ENCODE results near the gene BNIP3.

Gene BNIP3

GRCh38 chr10:132011445-132011844 lies 29.7 kb upstream of the BNIP3 start:
- no peak overlapping the region for H3K27ac ChIP-seq (ENCODE audit: low read depth, low read length)
- H3K9me3 ChIP-seq (ENCODE audit: insufficient read depth, low read length), result no peaks in the 10 kb centered on the region
- H3K36me3 ChIP-seq (ENCODE audit: low read length), result no peaks in the 10 kb centered on the region
- no peak overlapping the region for H3K4me2 ChIP-seq (ENCODE audit: low read depth, low read length, poor library complexity, severe bottlenecking)
- H3K9me2 ChIP-seq (replicated peaks; ENCODE audit: insufficient read depth, low read length), result no peaks in the 10 kb centered on the region
- no peak overlapping the region for H3K4me3 ChIP-seq (ENCODE audit: insufficient read depth, low read length, poor library complexity, severe bottlenecking)
- TF ChIP-seq EZH2phosphoT487 (conservative IDR thresholded peaks at IDR 0.05; ENCODE audit: low read length), result no peak
- no peak for TF ChIP-seq CTCF (IDR thresholded peaks at IDR 0.05; ENCODE audit: insufficient read depth, low read length, poor library complexity, severe bottlenecking)
- no peaks in the 10 kb centered on the region for H3K79me2 ChIP-seq (ENCODE audit: insufficient read depth, low read length)
- H2AFZ ChIP-seq (ENCODE audit: low read depth, low read length, severe bottlenecking), result no peak overlapping the region
- H3F3A ChIP-seq (ENCODE audit: insufficient read depth), result no peaks in the 10 kb centered on the region
- H3K27me3 ChIP-seq (ENCODE audit: low read length), result no peaks in the 10 kb centered on the region
- H4K20me1 ChIP-seq (ENCODE audit: low read depth, low read length), result no peaks in the 10 kb centered on the region
- no peak overlapping the region for H3K9ac ChIP-seq (ENCODE audit: low read length)

GRCh38 chr10:132011024-132011423 lies 29.3 kb upstream of the BNIP3 start:
- no peaks in the 10 kb centered on the region for H3K9me2 ChIP-seq (replicated peaks; ENCODE audit: insufficient read depth, low read length)
- no peak overlapping the region for H3K4me3 ChIP-seq (ENCODE audit: insufficient read depth, low read length, poor library complexity, severe bottlenecking)
- H2AFZ ChIP-seq (ENCODE audit: low read depth, low read length, severe bottlenecking), result no peak overlapping the region
- H3K27me3 ChIP-seq (ENCODE audit: low read length), result no peaks in the 10 kb centered on the region
- H3K27ac ChIP-seq (ENCODE audit: low read depth, low read length), result no peak overlapping the region
- H3K4me2 ChIP-seq (ENCODE audit: low read depth, low read length, poor library complexity, severe bottlenecking), result no peak overlapping the region
- H3K9ac ChIP-seq (ENCODE audit: low read length), result no peak overlapping the region
- no peaks in the 10 kb centered on the region for H3K79me2 ChIP-seq (ENCODE audit: insufficient read depth, low read length)
- H3K9me3 ChIP-seq (ENCODE audit: insufficient read depth, low read length), result no peaks in the 10 kb centered on the region
- H3K36me3 ChIP-seq (ENCODE audit: low read length), result no peaks in the 10 kb centered on the region
- H4K20me1 ChIP-seq (ENCODE audit: low read depth, low read length), result no peaks in the 10 kb centered on the region
- TF ChIP-seq EZH2phosphoT487 (conservative IDR thresholded peaks at IDR 0.05; ENCODE audit: low read length) (no peak), CTCF (IDR thresholded peaks at IDR 0.05; ENCODE audit: insufficient read depth, low read length, poor library complexity, severe bottlenecking) (no peak)
- H3F3A ChIP-seq (ENCODE audit: insufficient read depth), result no peaks in the 10 kb centered on the region

- Histone ChIP-seq H3K4me2 (ENCODE audit: low read depth, low read length, poor library complexity, severe bottlenecking) (no peak overlapping the region), H3K9me2 (replicated peaks; ENCODE audit: insufficient read depth, low read length) (no peaks in the 10 kb centered on the region), H4K20me1 (ENCODE audit: low read depth, low read length) (no peaks in the 10 kb centered on the region), H3K36me3 (ENCODE audit: low read length) (no peaks in the 10 kb centered on the region), H3K9ac (ENCODE audit: low read length) (no peak overlapping the region), H3K27ac (ENCODE audit: low read depth, low read length) (no peak overlapping the region), H3K9me3 (ENCODE audit: insufficient read depth, low read length) (no peaks in the 10 kb centered on the region), H3F3A (ENCODE audit: insufficient read depth) (no peaks in the 10 kb centered on the region), H3K27me3 (ENCODE audit: low read length) (no peaks in the 10 kb centered on the region), H2AFZ (ENCODE audit: low read depth, low read length, severe bottlenecking) (no peak overlapping the region), H3K4me3 (ENCODE audit: insufficient read depth, low read length, poor library complexity, severe bottlenecking) (no peak overlapping the region), H3K79me2 (ENCODE audit: insufficient read depth, low read length) (no peaks in the 10 kb centered on the region)
- TF ChIP-seq EZH2phosphoT487 (conservative IDR thresholded peaks at IDR 0.05; ENCODE audit: low read length) (no peak), CTCF (IDR thresholded peaks at IDR 0.05; ENCODE audit: insufficient read depth, low read length, poor library complexity, severe bottlenecking) (no peak)
Observed at GRCh38 chr10:132010483-132010882, 28.8 kb upstream of the BNIP3 start.
